ENCODE data around the gene HMCES. TPM values are rescaled to one million over a fixed set of nuclear protein-coding genes. Genes with fewer than 3 reads are reported as not detected.
A peak's percentile ranks its signal among the peaks of the same experiment; 100 is the strongest.
"Not testable (repeated sequence)": the region's sequence is repeated elsewhere in the genome, so short reads cannot be mapped to it uniquely, and the experiment has no call there.

HMCES gene
- total RNA-seq, 1 donor from 2014 or later: 31.4 TPM

DNA sequence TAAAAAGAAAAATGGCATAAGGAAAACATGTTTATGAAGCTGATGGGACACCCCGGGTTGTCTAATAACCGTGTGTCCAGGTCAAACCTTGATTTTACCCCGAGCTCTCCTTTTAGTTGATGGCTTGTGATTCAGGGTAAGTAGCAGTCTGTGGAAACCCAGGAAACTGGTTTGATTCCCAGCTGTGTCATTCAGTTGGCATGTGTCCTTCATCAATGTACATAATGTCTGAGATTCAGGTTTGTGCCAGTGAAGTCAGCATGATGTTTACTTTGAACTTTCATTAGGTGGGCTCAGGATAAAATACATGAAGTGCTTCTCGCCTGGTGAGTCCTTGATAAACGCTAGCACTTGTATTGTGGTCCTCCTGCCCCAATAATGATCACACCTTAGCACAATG lies 33.5 kb upstream of the HMCES start:
- Histone ChIP-seq H3K4me3 (ENCODE audit: low read depth, low read length) (no peak overlapping the region), H3K27me3 (ENCODE audit: control insufficient read depth, insufficient read depth, low read length) (no peaks in the 10 kb centered on the region), H3K36me3 (ENCODE audit: control insufficient read depth, insufficient read depth, low read length) (no peaks in the 10 kb centered on the region)
- TF ChIP-seq, protein P1, sequence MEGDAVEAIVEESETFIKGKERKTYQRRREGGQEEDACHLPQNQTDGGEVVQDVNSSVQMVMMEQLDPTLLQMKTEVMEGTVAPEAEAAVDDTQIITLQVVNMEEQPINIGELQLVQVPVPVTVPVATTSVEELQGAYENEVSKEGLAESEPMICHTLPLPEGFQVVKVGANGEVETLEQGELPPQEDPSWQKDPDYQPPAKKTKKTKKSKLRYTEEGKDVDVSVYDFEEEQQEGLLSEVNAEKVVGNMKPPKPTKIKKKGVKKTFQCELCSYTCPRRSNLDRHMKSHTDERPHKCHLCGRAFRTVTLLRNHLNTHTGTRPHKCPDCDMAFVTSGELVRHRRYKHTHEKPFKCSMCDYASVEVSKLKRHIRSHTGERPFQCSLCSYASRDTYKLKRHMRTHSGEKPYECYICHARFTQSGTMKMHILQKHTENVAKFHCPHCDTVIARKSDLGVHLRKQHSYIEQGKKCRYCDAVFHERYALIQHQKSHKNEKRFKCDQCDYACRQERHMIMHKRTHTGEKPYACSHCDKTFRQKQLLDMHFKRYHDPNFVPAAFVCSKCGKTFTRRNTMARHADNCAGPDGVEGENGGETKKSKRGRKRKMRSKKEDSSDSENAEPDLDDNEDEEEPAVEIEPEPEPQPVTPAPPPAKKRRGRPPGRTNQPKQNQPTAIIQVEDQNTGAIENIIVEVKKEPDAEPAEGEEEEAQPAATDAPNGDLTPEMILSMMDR (IDR thresholded peaks at IDR 0.05; ENCODE audit: insufficient read depth, low read length, poor library complexity, severe bottlenecking): no peak
- DNase-seq (ENCODE audit: low read depth): no peak

GRCh38 chr3:129245641-129246306 lies 32.9 kb upstream of the HMCES start:
- not testable (repeated sequence) for H3K27me3 ChIP-seq (ENCODE audit: control insufficient read depth, insufficient read depth, low read length); H3K36me3 ChIP-seq (ENCODE audit: control insufficient read depth, insufficient read depth, low read length); H3K4me3 ChIP-seq (ENCODE audit: low read depth, low read length)
- TF ChIP-seq, protein P1 (IDR thresholded peaks at IDR 0.05; ENCODE audit: insufficient read depth, low read length, poor library complexity, severe bottlenecking): peak; percentile 96
- DNase-seq (ENCODE audit: low read depth): peak; percentile 58

- no peak for DNase-seq (ENCODE audit: low read depth)
- no peaks in the 10 kb centered on the region for H3K27me3 ChIP-seq (ENCODE audit: control insufficient read depth, insufficient read depth, low read length)
- H3K36me3 ChIP-seq (ENCODE audit: control insufficient read depth, insufficient read depth, low read length): no peaks in the 10 kb centered on the region
- TF ChIP-seq, protein P1 (IDR thresholded peaks at IDR 0.05; ENCODE audit: insufficient read depth, low read length, poor library complexity, severe bottlenecking): no peak
- no peak overlapping the region for H3K4me3 ChIP-seq (ENCODE audit: low read depth, low read length)
These were observed 32.0 kb upstream of the HMCES start for GRCh38 chr3:129246636-129247035.

GRCh38 chr3:129248286-129248979 lies 30.2 kb upstream of the HMCES start:
- no peak for DNase-seq (ENCODE audit: low read depth)
- Histone ChIP-seq H3K4me3 (ENCODE audit: low read depth, low read length) (peak overlapping the region; percentile 93), H3K27me3 (ENCODE audit: control insufficient read depth, insufficient read depth, low read length) (no peaks in the 10 kb centered on the region), H3K36me3 (ENCODE audit: control insufficient read depth, insufficient read depth, low read length) (peaks cover 3% of the 10 kb centered on the region)
- TF ChIP-seq, protein P1 (IDR thresholded peaks at IDR 0.05; ENCODE audit: insufficient read depth, low read length, poor library complexity, severe bottlenecking): no peak

DNA sequence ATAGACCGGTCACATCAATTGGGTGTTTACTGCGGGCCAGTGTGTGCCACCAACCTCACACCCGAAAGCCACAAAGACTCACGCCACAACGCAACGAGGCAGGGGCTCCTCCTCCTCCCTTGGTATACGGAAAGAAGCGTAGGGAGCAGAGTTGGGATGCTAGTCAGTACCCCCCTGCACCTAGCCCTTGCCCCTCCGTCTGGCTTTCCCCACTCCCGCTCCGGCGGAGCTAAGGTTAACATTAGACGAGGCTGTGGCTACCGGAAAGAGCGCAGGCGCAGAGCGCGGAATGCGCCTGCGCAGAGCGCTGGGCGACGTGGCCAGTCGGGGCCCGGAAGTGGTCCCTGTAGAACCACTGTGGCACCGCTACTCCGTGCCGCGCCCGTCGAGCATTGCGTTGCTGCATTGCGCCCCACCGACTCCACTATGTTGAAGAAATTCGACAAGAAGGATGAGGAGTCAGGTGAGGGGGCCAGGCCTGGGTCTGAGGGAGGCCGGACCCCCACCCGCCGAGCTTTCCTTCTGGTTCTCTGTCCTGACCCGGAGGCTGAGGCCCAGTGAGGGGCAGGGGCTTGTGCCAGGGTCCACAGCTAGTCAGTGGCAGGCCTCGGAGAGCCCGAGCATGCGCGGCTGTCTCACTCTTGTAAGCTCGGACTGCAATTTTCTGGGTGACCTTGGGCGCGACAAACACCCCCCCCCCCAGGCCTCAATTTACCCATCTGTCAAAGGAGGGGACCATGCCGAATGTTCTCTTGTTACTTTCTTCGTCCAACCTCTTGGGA lies 29.2 kb upstream of the HMCES start, which contains the start of gene COPG1:
TSS of gene COPG1 (plus strand) at position 323 of the 782 bp plus-strand sequence. CDS start at position 427, 104 bp downstream.
- peak within 1 kb of the TSS; percentile 93 for H3K4me3 ChIP-seq (ENCODE audit: low read depth, low read length)
- H3K27me3 ChIP-seq (ENCODE audit: control insufficient read depth, insufficient read depth, low read length): no peaks in the 10 kb centered on the region
- peaks cover 6% of the 10 kb centered on the region for H3K36me3 ChIP-seq (ENCODE audit: control insufficient read depth, insufficient read depth, low read length)
- TF ChIP-seq, protein P1 (IDR thresholded peaks at IDR 0.05; ENCODE audit: insufficient read depth, low read length, poor library complexity, severe bottlenecking): no peak
- DNase-seq (ENCODE audit: low read depth): peak; percentile 43

Data from kidney epithelial cell (primary cell).